Activated CD4-positive, CD25-positive, alpha-beta regulatory T cell treated with anti-CD3 and anti-CD28 coated beads, Interleukin-2, amount 50 U/mL, for 24 hours (primary cell): ENCODE data around the gene CMTR2.
"Not testable (repeated sequence)": the region's sequence is repeated elsewhere in the genome, so short reads cannot be mapped to it uniquely, and the experiment has no call there.

Source experiments
- ATAC-seq, 2 donors: fragments of 150-1000 bp; cut with Tn5 transposase; one replicate each; pipeline ENCODE4 v1.10.0; 2021; ENCODE audit warnings: mild to moderate bottlenecking in 1 of 2, moderate library complexity in 1 of 2

The CMTR2 gene

GRCh38 chr16:71288890-71289731, at the start of gene CMTR2:
CMTR2 (minus strand) TSS chr16:71289402; CDS start chr16:71285920, 3,482 bp downstream.
- peak; percentile 95 to 96 for ATAC-seq

GRCh38 chr16:71338632-71339031, 49.4 kb upstream of the CMTR2 start:
- no peak for ATAC-seq

GRCh38 chr16:71338193-71338592, 49.0 kb upstream of the CMTR2 start:
- no peak for ATAC-seq

- no peak for ATAC-seq
Observed at GRCh38 chr16:71337631-71338030, 48.4 kb upstream of the CMTR2 start.

- no peak for ATAC-seq
Observed at GRCh38 chr16:71328151-71328550, 38.9 kb upstream of the CMTR2 start.

GRCh38 chr16:71327720-71328119, 38.5 kb upstream of the CMTR2 start:
- no peak for ATAC-seq

GRCh38 chr16:71319999-71320398, 30.8 kb upstream of the CMTR2 start:
- ATAC-seq, result no peak

- ATAC-seq, result no peak
Observed at GRCh38 chr16:71315269-71315668, 26.1 kb upstream of the CMTR2 start.

GRCh38 chr16:71313591-71313990, 24.4 kb upstream of the CMTR2 start:
- not testable (repeated sequence) for ATAC-seq

- no peak for ATAC-seq
Observed at GRCh38 chr16:71311553-71312158, 22.5 kb upstream of the CMTR2 start.

GRCh38 chr16:71303938-71304337, 14.7 kb upstream of the CMTR2 start:
- ATAC-seq, result no peak

- ATAC-seq, result no peak
Observed at GRCh38 chr16:71297341-71297634, 8.1 kb upstream of the CMTR2 start.

- no peak for ATAC-seq
Observed at GRCh38 chr16:71296584-71297340, 7.6 kb upstream of the CMTR2 start.

- ATAC-seq, result no peak
Observed at GRCh38 chr16:71295950-71296349, 6.7 kb upstream of the CMTR2 start.

- ATAC-seq, result no peak
Observed at GRCh38 chr16:71293919-71294318, 4.7 kb upstream of the CMTR2 start.

GRCh38 chr16:71292095-71292494, 2.9 kb upstream of the CMTR2 start:
- ATAC-seq, result not testable (repeated sequence)

- ATAC-seq, result no peak
Observed at GRCh38 chr16:71289732-71290062, 495 bp upstream of the CMTR2 start.

- ATAC-seq, result no peak
Observed at GRCh38 chr16:71288570-71288889, 672 bp downstream of the CMTR2 start.

GRCh38 chr16:71287911-71288310, 1.3 kb downstream of the CMTR2 start:
- no peak for ATAC-seq

- no peak for ATAC-seq
Observed at GRCh38 chr16:71287454-71287853, 1.7 kb downstream of the CMTR2 start.

GRCh38 chr16:71283612-71284011, 5.6 kb downstream of the CMTR2 start:
- no peak for ATAC-seq

GRCh38 chr16:71282943-71283342, 6.3 kb downstream of the CMTR2 start:
- ATAC-seq, result no peak

- ATAC-seq, result no peak
Observed at GRCh38 chr16:71276589-71277334, 12.4 kb downstream of the CMTR2 start.
